GM21528 (cell line): ENCODE measurements around the gene ZBTB5.
"Not testable (repeated sequence)": the region's sequence is repeated elsewhere in the genome, so short reads cannot be mapped to it uniquely, and the experiment has no call there.

Experiments used
- ATAC-seq: cut with Tn5 transposase; IDR thresholded peaks from one replicate; pipeline ENCODE4 v1.9.1; 2021; ENCODE audit warnings: mild to moderate bottlenecking, moderate library complexity; ENCODE audit not compliant: unreplicated experiment, low FRiP score

Gene ZBTB5

GRCh38 chr9:37465249-37466036 is at the start of gene ZBTB5:
TSS of gene ZBTB5 (minus strand) at chr9:37465450. CDS start at chr9:37442551, 22,899 bp downstream.
- peak; percentile 75 for ATAC-seq

GRCh38 chr9:37514999-37515398 is 49.7 kb upstream of the ZBTB5 start:
- ATAC-seq: no peak

- not testable (repeated sequence) for ATAC-seq
Measured at GRCh38 chr9:37514415-37514814, 49.2 kb upstream of the ZBTB5 start.

GRCh38 chr9:37512437-37512836 is 47.2 kb upstream of the ZBTB5 start:
- no peak for ATAC-seq

- no peak for ATAC-seq
Measured at GRCh38 chr9:37511016-37512010, 46.1 kb upstream of the ZBTB5 start.

GRCh38 chr9:37510053-37510452 is 44.8 kb upstream of the ZBTB5 start:
- not testable (repeated sequence) for ATAC-seq

- ATAC-seq: no peak
Measured at GRCh38 chr9:37509536-37509935, 44.3 kb upstream of the ZBTB5 start.

- no peak for ATAC-seq
Measured at GRCh38 chr9:37508834-37509206, 43.6 kb upstream of the ZBTB5 start.

- no peak for ATAC-seq
Measured at GRCh38 chr9:37508135-37508833, 43.0 kb upstream of the ZBTB5 start.

GRCh38 chr9:37507566-37508134 is 42.4 kb upstream of the ZBTB5 start:
- no peak for ATAC-seq

GRCh38 chr9:37504605-37505004 is 39.4 kb upstream of the ZBTB5 start:
- ATAC-seq: no peak

GRCh38 chr9:37503736-37504135 is 38.5 kb upstream of the ZBTB5 start:
- no peak for ATAC-seq

- ATAC-seq: no peak
Measured at GRCh38 chr9:37501957-37502596, 36.8 kb upstream of the ZBTB5 start.

GRCh38 chr9:37499297-37499696 is 34.0 kb upstream of the ZBTB5 start:
- ATAC-seq: no peak

- ATAC-seq: no peak
Measured at GRCh38 chr9:37498457-37498856, 33.2 kb upstream of the ZBTB5 start.

- no peak for ATAC-seq
Measured at GRCh38 chr9:37497320-37497719, 32.1 kb upstream of the ZBTB5 start.

- no peak for ATAC-seq
Measured at GRCh38 chr9:37496020-37496419, 30.8 kb upstream of the ZBTB5 start.

- ATAC-seq: no peak
Measured at GRCh38 chr9:37495571-37495970, 30.3 kb upstream of the ZBTB5 start.

- no peak for ATAC-seq
Measured at GRCh38 chr9:37491939-37492338, 26.7 kb upstream of the ZBTB5 start.
